ENCODE data around the gene DOCK1. TPM values are rescaled to one million over a fixed set of nuclear protein-coding genes. Genes with fewer than 3 reads are reported as not detected.
"Not testable (repeated sequence)": the region's sequence is repeated elsewhere in the genome, so short reads cannot be mapped to it uniquely, and the experiment has no call there.

The DOCK1 gene
- total and polyA plus RNA-seq, 2 donors from 2014 or later: 15.8 to 81.7 TPM

GRCh38 chr10:126877390-126877789, 27.8 kb upstream of the DOCK1 start:
- H3K9me3 ChIP-seq (ENCODE audit: control insufficient read depth in 2 of 3, insufficient read depth in 1 of 3, low read length in 3 of 3): no peaks in the 10 kb centered on the region
- no peaks in the 10 kb centered on the region for H3K4me1 ChIP-seq (ENCODE audit: control insufficient read depth in 2 of 3, insufficient read depth in 2 of 3, low read depth in 1 of 3, low read length in 3 of 3)
- H3K4me3 ChIP-seq (ENCODE audit: low read length in 3 of 3): no peak overlapping the region
- FAIRE-seq (no peak), DNase-seq (no peak)
- no peak overlapping the region for H3K9ac ChIP-seq (ENCODE audit: low read length in 3 of 3)
- H3K36me3 ChIP-seq (ENCODE audit: control insufficient read depth in 2 of 3, insufficient read depth in 3 of 3, low read length in 3 of 3): no peaks in the 10 kb centered on the region
- no peak overlapping the region for H3K27ac ChIP-seq (ENCODE audit: low read depth in 2 of 2, low read length in 2 of 2)
- no peak for TF ChIP-seq CTCF (IDR thresholded peaks at IDR 0.05; ENCODE audit: borderline replicate concordance, extremely low read depth, insufficient read depth)
- H3K27me3 ChIP-seq (ENCODE audit: control insufficient read depth, insufficient read depth, low read length): no peaks in the 10 kb centered on the region
- intact Hi-C loops (cut with DNase I): no loop called here

- no peak for FAIRE-seq
- Histone ChIP-seq H3K4me1 (ENCODE audit: control insufficient read depth in 2 of 3, insufficient read depth in 2 of 3, low read depth in 1 of 3, low read length in 3 of 3) (no peaks in the 10 kb centered on the region), H3K9ac (ENCODE audit: low read length in 3 of 3) (no peak overlapping the region), H3K27me3 (ENCODE audit: control insufficient read depth, insufficient read depth, low read length) (no peaks in the 10 kb centered on the region), H3K27ac (ENCODE audit: low read depth in 2 of 2, low read length in 2 of 2) (no peak overlapping the region), H3K9me3 (ENCODE audit: control insufficient read depth in 2 of 3, insufficient read depth in 1 of 3, low read length in 3 of 3) (no peaks in the 10 kb centered on the region), H3K4me3 (ENCODE audit: low read length in 3 of 3) (no peak overlapping the region), H3K36me3 (ENCODE audit: control insufficient read depth in 2 of 3, insufficient read depth in 3 of 3, low read length in 3 of 3) (no peaks in the 10 kb centered on the region)
- no peak for TF ChIP-seq CTCF (IDR thresholded peaks at IDR 0.05; ENCODE audit: borderline replicate concordance, extremely low read depth, insufficient read depth)
- DNase-seq: no peak
- intact Hi-C loops (cut with DNase I): no loop called here
Measured at GRCh38 chr10:126878594-126878993, 26.6 kb upstream of the DOCK1 start.

- no peak overlapping the region for H3K4me3 ChIP-seq (ENCODE audit: low read length in 3 of 3)
- TF ChIP-seq CTCF (IDR thresholded peaks at IDR 0.05; ENCODE audit: borderline replicate concordance, extremely low read depth, insufficient read depth): no peak
- intact Hi-C loops (cut with DNase I): no loop called here
- FAIRE-seq (no peak), DNase-seq (no peak)
- H3K36me3 ChIP-seq (ENCODE audit: control insufficient read depth in 2 of 3, insufficient read depth in 3 of 3, low read length in 3 of 3): no peaks in the 10 kb centered on the region
- no peaks in the 10 kb centered on the region for H3K4me1 ChIP-seq (ENCODE audit: control insufficient read depth in 2 of 3, insufficient read depth in 2 of 3, low read depth in 1 of 3, low read length in 3 of 3)
- H3K27me3 ChIP-seq (ENCODE audit: control insufficient read depth, insufficient read depth, low read length): no peaks in the 10 kb centered on the region
- H3K9me3 ChIP-seq (ENCODE audit: control insufficient read depth in 2 of 3, insufficient read depth in 1 of 3, low read length in 3 of 3): no peaks in the 10 kb centered on the region
- H3K9ac ChIP-seq (ENCODE audit: low read length in 3 of 3): no peak overlapping the region
- H3K27ac ChIP-seq (ENCODE audit: low read depth in 2 of 2, low read length in 2 of 2): no peak overlapping the region
Measured at GRCh38 chr10:126880926-126881325, 24.3 kb upstream of the DOCK1 start.

GRCh38 chr10:126882055-126882454, 23.2 kb upstream of the DOCK1 start:
- H3K27ac ChIP-seq (ENCODE audit: low read depth in 2 of 2, low read length in 2 of 2); H3K9ac ChIP-seq (ENCODE audit: low read length in 3 of 3); DNase-seq; H3K4me3 ChIP-seq (ENCODE audit: low read length in 3 of 3); intact Hi-C loops (cut with DNase I); H3K9me3 ChIP-seq (ENCODE audit: control insufficient read depth in 2 of 3, insufficient read depth in 1 of 3, low read length in 3 of 3); H3K27me3 ChIP-seq (ENCODE audit: control insufficient read depth, insufficient read depth, low read length); FAIRE-seq; H3K36me3 ChIP-seq (ENCODE audit: control insufficient read depth in 2 of 3, insufficient read depth in 3 of 3, low read length in 3 of 3); H3K4me1 ChIP-seq (ENCODE audit: control insufficient read depth in 2 of 3, insufficient read depth in 2 of 3, low read depth in 1 of 3, low read length in 3 of 3): not testable (repeated sequence)

- intact Hi-C loops (cut with DNase I); H3K9ac ChIP-seq (ENCODE audit: low read length in 3 of 3); FAIRE-seq; H3K4me3 ChIP-seq (ENCODE audit: low read length in 3 of 3); H3K36me3 ChIP-seq (ENCODE audit: control insufficient read depth in 2 of 3, insufficient read depth in 3 of 3, low read length in 3 of 3); H3K4me1 ChIP-seq (ENCODE audit: control insufficient read depth in 2 of 3, insufficient read depth in 2 of 3, low read depth in 1 of 3, low read length in 3 of 3); H3K27ac ChIP-seq (ENCODE audit: low read depth in 2 of 2, low read length in 2 of 2); H3K27me3 ChIP-seq (ENCODE audit: control insufficient read depth, insufficient read depth, low read length); DNase-seq; H3K9me3 ChIP-seq (ENCODE audit: control insufficient read depth in 2 of 3, insufficient read depth in 1 of 3, low read length in 3 of 3): not testable (repeated sequence)
Measured at GRCh38 chr10:126888436-126888835, 16.8 kb upstream of the DOCK1 start.
